CD4-positive, alpha-beta T cell treated with Interferon alpha-2 for 1 hour (primary cell): ENCODE data around the gene GAS2L3.
"Not testable (repeated sequence)": the region's sequence is repeated elsewhere in the genome, so short reads cannot be mapped to it uniquely, and the experiment has no call there.

Experiments used
- DNase-seq, 2 donors: peaks; one replicate each; pipeline ENCODE4 v3.0.0-alpha.2; 2020 to 2022

The GAS2L3 gene

GRCh38 chr12:100576331-100577036, 3.0 kb downstream of the GAS2L3 start:
- no peak for DNase-seq

GRCh38 chr12:100578923-100579322, 5.4 kb downstream of the GAS2L3 start:
- no peak for DNase-seq

GRCh38 chr12:100579844-100580243, 6.4 kb downstream of the GAS2L3 start:
- no peak for DNase-seq

DNA sequence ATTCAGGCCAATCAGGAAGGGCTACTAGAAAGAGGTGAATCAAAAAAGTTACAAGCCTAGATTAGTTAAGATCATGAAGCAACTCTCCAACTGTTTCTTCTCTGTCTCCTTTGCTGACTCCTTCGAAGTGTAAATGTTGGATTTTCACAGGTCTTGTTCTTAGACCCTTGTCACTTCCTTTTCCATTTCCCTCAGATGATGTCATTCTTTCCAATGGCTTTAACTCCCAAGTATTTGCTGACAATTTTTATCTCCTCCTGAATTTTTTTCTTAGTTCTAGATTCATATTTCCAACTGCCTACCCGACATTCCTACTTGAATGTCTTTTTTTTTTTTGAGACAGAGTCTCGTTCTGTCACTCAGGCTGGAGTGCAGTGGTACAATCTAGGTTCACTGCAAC, 10.8 kb downstream of the GAS2L3 start:
- DNase-seq, result no peak

DNA sequence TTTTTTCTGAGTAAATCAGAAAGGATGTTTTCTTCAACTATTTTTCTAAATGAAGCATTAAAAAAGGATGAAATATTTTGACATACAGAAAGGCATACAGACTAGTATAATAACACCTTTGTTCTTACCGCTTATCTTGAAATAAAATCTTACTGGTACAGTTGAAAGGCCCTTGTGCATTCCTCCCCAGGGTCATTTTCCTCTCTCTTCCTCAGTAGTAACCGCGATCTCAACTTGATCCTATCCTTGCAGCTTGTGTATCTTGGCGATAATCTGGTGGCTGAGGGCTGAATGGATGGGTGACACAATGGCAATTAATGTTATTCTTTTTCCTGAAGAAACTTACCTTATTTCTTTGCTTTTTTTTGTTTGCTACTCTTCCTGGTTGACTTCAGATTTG, 18.5 kb downstream of the GAS2L3 start:
- DNase-seq, result no peak

DNA sequence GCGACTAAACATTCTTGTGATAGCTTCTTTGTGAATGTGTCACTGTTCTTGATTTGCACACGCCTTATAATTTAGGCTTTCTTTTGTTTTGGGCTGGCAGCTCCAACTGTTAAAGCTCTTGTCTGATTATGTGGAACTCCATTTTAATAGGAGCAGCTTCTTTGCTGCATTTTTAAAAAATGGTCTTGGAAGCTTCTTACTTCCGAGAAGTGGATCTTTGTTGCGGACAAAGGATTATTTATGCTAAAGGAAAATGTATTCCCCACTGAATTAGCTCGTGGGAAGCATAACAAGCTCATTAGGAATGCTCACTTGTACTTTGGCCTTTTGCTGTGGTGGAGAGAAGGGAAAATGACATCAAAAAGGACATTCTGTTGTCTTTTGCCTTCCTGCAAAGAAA, 20.0 kb downstream of the GAS2L3 start:
- no peak for DNase-seq

DNA sequence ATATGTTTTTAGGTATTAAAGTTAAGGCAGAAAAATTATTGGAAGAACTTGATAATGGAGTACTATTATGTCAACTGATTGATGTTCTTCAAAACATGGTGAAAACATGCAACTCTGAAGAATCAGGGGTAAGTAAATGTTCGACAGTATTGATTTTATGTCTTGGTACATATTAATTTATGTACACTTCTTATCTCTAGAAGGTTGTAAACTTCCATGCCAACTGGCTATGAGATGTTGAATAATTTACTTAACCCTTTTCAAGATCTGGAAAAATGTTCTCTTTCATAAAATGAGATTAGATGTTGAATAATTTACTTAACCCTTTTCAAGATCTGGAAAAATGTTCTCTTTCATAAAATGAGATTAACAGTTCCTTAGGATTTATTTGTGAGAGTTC, 28.1 kb downstream of the GAS2L3 start:
- no peak for DNase-seq

DNA sequence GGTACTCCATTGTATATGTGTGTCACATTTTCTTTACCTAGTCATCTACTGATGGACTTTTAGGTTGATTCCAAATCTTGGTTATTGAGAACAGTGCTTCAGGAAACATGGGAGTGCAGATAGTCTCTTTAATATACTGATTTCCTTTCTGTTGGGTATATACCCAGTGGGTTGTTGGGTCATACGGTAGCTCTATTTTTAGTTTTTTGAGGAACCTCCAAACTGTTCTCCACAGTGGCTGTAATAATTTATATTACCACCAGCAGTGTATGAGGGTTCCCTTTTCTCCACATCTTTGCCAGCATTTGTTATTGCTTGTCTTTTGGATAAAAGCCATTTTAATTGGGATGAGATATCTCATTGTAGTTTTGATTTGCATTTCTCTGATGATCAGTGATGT, 29.5 kb downstream of the GAS2L3 start:
- DNase-seq, result not testable (repeated sequence)

DNA sequence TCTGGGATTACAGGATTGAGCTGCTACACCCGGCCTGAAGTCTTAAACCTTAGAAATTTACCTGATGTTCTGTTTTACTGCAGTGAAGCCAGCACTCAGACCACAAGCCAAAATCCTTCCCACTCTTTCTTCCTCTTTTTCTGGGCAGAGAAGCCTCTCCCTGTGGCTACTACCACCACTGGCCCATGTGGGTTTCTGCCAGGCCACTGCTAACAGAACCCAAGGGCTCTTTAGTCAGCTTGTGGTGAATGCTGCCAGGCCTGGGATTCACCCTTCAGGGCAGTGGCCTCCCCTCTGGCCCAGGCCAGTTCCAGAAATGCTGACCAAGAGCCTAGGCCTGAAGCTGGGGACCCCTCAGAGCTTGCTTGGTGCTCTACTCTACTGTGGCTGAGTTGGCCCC, 35.3 kb downstream of the GAS2L3 start:
- DNase-seq, result peak in 1 of 2 donors; percentile 4

GRCh38 chr12:100610666-100611430, 37.4 kb downstream of the GAS2L3 start:
- no peak for DNase-seq

- no peak for DNase-seq
Measured at GRCh38 chr12:100612606-100613005, 39.1 kb downstream of the GAS2L3 start.

- DNase-seq, result no peak
Measured at GRCh38 chr12:100624571-100624970, 51.1 kb downstream of the GAS2L3 start.

DNA sequence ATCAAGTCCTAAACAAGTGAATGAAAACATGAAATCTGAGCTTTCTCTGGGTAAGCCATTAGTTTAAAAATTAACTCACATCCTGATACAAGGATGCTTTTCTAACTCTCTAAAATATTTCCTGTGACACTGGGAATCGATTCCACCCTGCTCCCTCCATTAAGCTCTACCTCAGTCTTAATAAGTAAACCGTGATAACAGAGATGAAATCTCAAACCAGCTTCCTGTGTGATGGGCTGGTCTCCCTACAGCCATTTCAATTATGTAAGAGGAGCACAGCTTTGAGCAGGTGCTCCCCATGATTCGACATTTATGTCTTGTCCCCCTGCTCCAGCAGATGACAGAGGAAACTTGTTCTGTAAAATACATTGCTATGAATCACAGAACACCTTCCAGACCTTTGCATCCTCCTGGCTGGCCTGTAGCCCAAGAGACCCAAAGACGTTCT, 59.0 kb downstream of the GAS2L3 start:
- DNase-seq, result no peak

GRCh38 chr12:100633082-100633785, 59.8 kb downstream of the GAS2L3 start:
- not testable (repeated sequence) for DNase-seq

- DNase-seq, result no peak
Measured at GRCh38 chr12:100643246-100643645, 69.8 kb downstream of the GAS2L3 start.

- DNase-seq, result no peak
Measured at GRCh38 chr12:100646896-100647295, 73.4 kb downstream of the GAS2L3 start.

- DNase-seq, result no peak
Measured at GRCh38 chr12:100651108-100651507, 77.6 kb downstream of the GAS2L3 start.

DNA sequence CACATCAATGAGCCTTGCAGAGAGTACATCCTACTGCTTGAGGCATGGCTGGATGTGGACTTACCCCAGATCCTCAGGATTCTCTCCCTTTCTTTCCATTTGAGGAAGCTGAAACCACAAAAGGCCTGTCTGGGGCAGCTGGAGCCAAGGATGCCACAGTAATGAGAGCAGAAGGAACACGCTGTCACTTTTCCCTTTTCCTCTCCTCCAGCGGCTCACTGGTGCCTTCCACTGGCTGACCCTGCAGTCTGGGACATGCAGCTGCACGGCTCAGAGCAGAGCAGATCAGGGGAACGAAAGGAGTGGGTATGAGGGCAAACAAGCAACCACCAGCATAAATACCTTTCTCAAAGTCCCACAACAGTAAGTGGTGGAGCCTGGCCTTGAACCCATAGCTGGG, 78.2 kb downstream of the GAS2L3 start:
- no peak for DNase-seq

GRCh38 chr12:100652488-100652887, 79.0 kb downstream of the GAS2L3 start:
- DNase-seq, result no peak

DNA sequence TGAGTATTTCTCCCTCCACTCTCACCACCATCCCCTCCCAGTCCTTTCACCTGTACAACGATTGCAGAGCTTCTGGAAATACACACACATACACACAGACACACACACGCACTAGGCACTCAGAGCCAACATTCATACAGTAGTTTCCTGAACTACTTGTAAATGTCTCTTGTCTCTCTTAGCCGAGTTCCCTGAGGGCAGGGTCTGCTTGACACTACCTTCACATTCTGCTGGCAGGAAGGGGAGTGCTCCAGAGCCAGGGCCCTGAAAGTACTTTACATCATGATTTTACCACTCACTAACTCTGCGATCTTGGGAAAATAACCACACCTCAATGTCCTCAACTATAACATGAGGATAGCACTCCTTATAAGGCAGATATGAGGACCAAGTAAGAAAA, 82.7 kb downstream of the GAS2L3 start:
- no peak for DNase-seq

- DNase-seq, result no peak
Measured at GRCh38 chr12:100656856-100657255, 83.4 kb downstream of the GAS2L3 start.

DNA sequence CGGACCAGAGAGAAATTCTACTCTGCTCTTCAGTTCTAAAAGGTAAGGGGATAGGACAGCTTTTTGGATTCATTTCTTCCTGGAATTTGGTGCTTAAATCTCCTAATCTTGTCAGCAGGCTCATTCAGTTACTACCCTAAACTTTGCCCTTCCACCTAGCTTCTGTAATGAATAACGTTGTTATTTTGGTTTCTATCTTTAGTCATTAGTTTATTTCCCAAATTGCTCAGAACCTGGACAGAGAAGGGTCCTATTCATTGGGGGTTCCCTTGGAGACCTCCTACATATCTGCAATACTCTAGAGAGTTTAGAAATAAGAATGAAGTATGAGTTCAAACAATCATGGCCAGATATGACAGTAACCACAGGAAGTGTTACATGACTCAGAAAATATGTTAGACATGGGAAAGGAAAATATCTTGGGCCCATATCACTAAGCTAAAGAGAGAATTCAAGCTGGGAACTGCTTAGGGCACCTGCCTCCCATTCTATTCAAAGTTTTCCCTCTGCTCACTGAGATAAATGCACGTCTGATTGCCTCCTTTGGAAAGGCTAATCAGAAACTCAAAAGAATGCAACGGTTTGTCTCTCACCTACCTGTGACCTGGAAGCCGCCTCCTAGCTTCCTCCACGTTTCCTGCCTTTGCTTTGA, 87.9 kb downstream of the GAS2L3 start:
- no peak for DNase-seq

DNA sequence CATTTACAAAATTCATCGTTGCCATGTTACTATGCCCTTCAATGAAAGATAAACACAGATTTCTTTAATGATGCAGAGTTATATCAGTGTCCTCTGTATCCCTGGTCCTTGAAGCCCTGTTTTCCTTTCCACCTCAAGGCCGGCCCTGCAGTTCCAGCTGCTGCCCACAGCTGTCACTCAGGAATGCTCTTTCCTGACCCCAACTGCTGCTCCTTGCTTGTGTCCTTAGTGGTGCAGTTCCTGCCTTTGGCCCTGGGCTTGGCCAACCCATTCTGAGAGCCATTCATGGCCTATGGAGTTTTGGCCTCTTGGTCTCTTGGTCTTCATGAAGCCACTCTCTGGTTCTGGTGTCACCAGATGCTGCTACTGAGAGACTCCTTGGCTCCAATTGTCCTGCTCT, 93.1 kb downstream of the GAS2L3 start:
- DNase-seq, result no peak
